PC-9 (cell line): Measurements from ENCODE around the gene LPCAT1.

ENCODE experiments used
- EZH2 ChIP-seq: fragments of 200-600 bp; sonication (generic); IDR thresholded peaks from 2 replicates; pipeline ENCODE4 v1.8.0; 2017; ENCODE audit warnings: antibody characterized with exemption, low read depth
- TF ChIP-seq, protein P1 (sequence below): fragments of 200-600 bp; sonication (generic); conservative IDR thresholded peaks from 2 replicates; pipeline ENCODE4 v1.6.1; 2017; ENCODE audit warnings: mixed run types, antibody characterized with exemption, mild to moderate bottlenecking, moderate library complexity

DNA sequence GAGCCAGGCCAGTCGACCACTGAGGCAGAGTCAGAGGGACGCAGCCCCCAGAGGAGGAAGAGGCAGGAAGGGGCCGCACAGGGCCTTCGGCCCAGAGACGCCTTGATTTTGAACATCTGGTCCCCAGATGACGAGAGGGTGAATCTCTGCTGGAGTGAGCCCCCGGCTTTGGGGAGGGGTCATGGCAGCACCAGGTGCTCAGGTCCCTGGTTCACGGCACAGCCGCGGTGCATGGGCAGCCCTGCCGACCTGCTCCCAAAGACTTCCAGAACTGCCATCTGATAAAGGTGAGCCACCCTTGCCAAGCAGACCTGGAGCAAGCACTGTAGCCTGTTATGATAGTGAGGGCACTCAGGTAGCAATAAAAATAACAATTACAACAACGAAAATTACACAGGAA lies 29.8 kb downstream of the LPCAT1 start:
- TF ChIP-seq, protein P1, sequence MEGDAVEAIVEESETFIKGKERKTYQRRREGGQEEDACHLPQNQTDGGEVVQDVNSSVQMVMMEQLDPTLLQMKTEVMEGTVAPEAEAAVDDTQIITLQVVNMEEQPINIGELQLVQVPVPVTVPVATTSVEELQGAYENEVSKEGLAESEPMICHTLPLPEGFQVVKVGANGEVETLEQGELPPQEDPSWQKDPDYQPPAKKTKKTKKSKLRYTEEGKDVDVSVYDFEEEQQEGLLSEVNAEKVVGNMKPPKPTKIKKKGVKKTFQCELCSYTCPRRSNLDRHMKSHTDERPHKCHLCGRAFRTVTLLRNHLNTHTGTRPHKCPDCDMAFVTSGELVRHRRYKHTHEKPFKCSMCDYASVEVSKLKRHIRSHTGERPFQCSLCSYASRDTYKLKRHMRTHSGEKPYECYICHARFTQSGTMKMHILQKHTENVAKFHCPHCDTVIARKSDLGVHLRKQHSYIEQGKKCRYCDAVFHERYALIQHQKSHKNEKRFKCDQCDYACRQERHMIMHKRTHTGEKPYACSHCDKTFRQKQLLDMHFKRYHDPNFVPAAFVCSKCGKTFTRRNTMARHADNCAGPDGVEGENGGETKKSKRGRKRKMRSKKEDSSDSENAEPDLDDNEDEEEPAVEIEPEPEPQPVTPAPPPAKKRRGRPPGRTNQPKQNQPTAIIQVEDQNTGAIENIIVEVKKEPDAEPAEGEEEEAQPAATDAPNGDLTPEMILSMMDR: no peak
- TF ChIP-seq EZH2: no peak
